Mesendoderm (in vitro differentiated cells): ENCODE measurements around the gene DAGLA.

Source experiments
- DNase-seq: peaks from one replicate; pipeline ENCODE4 v3.0.0; 2013
- H2AK5ac ChIP-seq: 2 replicates; pipeline ENCODE4 v1.6.1; 2013; ENCODE audit warnings: low read length, inconsistent platforms
- H2BK120ac ChIP-seq: 2 replicates; pipeline ENCODE4 v1.6.1; 2013; ENCODE audit warnings: low read depth, mild to moderate bottlenecking, low read length, moderate library complexity, mixed read lengths
- H2BK15ac ChIP-seq: replicated peaks from 2 replicates; pipeline ENCODE4 v1.6.1; 2013; ENCODE audit warnings: low read depth, mild to moderate bottlenecking, moderate library complexity
- H2BK5ac ChIP-seq: 2 replicates; pipeline ENCODE4 v1.6.1; 2013; ENCODE audit warnings: low read length, inconsistent platforms
- H3K18ac ChIP-seq: 2 replicates; pipeline ENCODE4 v1.6.1; 2013; ENCODE audit warnings: mild to moderate bottlenecking, low read length, mixed read lengths
- H3K23ac ChIP-seq: one replicate; pipeline ENCODE4 v1.6.1; 2013; ENCODE audit warnings: low read length
- H3K27ac ChIP-seq: 2 replicates; pipeline ENCODE4 v1.5.1; 2013; ENCODE audit warnings: low read depth, mild to moderate bottlenecking, inconsistent platforms, low read length, moderate library complexity
- H3K27me3 ChIP-seq: 2 replicates; pipeline ENCODE4 v1.6.1; 2013; ENCODE audit warnings: low read length, control low read depth, mild to moderate bottlenecking, inconsistent platforms; ENCODE audit not compliant: insufficient read depth, poor library complexity
- H3K36me3 ChIP-seq: 2 replicates; pipeline ENCODE4 v1.6.1; 2013; ENCODE audit warnings: low read length, inconsistent platforms; ENCODE audit not compliant: control insufficient read depth, insufficient read depth
- H3K4ac ChIP-seq: one replicate; pipeline ENCODE4 v1.6.1; 2013; ENCODE audit warnings: low read depth, mild to moderate bottlenecking, low read length, moderate library complexity
- H3K4me1 ChIP-seq: 2 replicates; pipeline ENCODE4 v1.6.1; 2013; ENCODE audit warnings: low read depth, low read length, inconsistent platforms; ENCODE audit not compliant: control insufficient read depth
- H3K4me2 ChIP-seq: 2 replicates; pipeline ENCODE4 v1.6.1; 2013; ENCODE audit warnings: low read length
- H3K4me3 ChIP-seq: 2 replicates; pipeline ENCODE4 v1.5.1; 2013; ENCODE audit warnings: mild to moderate bottlenecking, low read length
- H3K56ac ChIP-seq: one replicate; pipeline ENCODE4 v1.6.1; 2013; ENCODE audit warnings: low read length
- H3K79me1 ChIP-seq: 2 replicates; pipeline ENCODE4 v1.6.1; 2013; ENCODE audit warnings: low read length, inconsistent platforms
- H3K79me2 ChIP-seq: 2 replicates; pipeline ENCODE4 v1.6.1; 2013; ENCODE audit warnings: mild to moderate bottlenecking, low read length; ENCODE audit not compliant: control insufficient read depth, insufficient read depth
- H3K9ac ChIP-seq: 2 replicates; pipeline ENCODE4 v1.6.1; 2013; ENCODE audit warnings: low read length, inconsistent platforms
- H4K5ac ChIP-seq: one replicate; pipeline ENCODE4 v1.6.1; 2013; ENCODE audit warnings: low read length
- H4K8ac ChIP-seq: one replicate; pipeline ENCODE4 v1.6.1; 2013; ENCODE audit warnings: low read depth, mild to moderate bottlenecking, control low read depth, low read length, moderate library complexity
- WGBS: extraction: QIAGEN DNeasy Blood & Tissue Kit; methylation state at CpG from one replicate; pipeline ENCODE4 v1.1.7; 2013; ENCODE audit warnings: low lambda C conversion rate, missing lambda C conversion rate; ENCODE audit not compliant: insufficient coverage; ENCODE audit errors: extremely low coverage; 5-methylcytosine and 5-hydroxymethylcytosine counted together

The DAGLA gene

GRCh38 chr11:61771985-61772455 lies 91.8 kb downstream of the DAGLA start:
- H3K79me2 ChIP-seq, result no peaks in the 10 kb centered on the region
- H2BK120ac ChIP-seq, result no peak overlapping the region
- peak; percentile 83 for DNase-seq
- H2BK5ac ChIP-seq, result no peak overlapping the region
- peak overlapping the region; percentile 20 for H3K9ac ChIP-seq
- no peak overlapping the region for H4K5ac ChIP-seq
- H3K27me3 ChIP-seq, result no peaks in the 10 kb centered on the region
- no peak overlapping the region for H2AK5ac ChIP-seq
- no peaks in the 10 kb centered on the region for H3K79me1 ChIP-seq
- no peak overlapping the region for H3K4ac ChIP-seq
- H3K36me3 ChIP-seq, result no peaks in the 10 kb centered on the region
- no CpG with 5 or more reads among the region's 7 CpGs for WGBS
- H3K4me1 ChIP-seq, result no peaks in the 10 kb centered on the region
- no peak overlapping the region for H2BK15ac ChIP-seq
- no peak overlapping the region for H3K18ac ChIP-seq
- H3K23ac ChIP-seq, result peak overlapping the region; percentile 15
- H3K56ac ChIP-seq, result peak overlapping the region; percentile 65
- H3K27ac ChIP-seq, result no peak overlapping the region
- H4K8ac ChIP-seq, result no peak overlapping the region
- H3K4me2 ChIP-seq, result no peak overlapping the region
- H3K4me3 ChIP-seq, result no peak overlapping the region

- Histone ChIP-seq H3K18ac (no peak overlapping the region), H3K9ac (no peak overlapping the region), H2BK120ac (no peak overlapping the region), H3K4ac (no peak overlapping the region), H2BK5ac (no peak overlapping the region), H3K56ac (no peak overlapping the region), H3K79me1 (no peaks in the 10 kb centered on the region), H3K4me2 (no peak overlapping the region), H2AK5ac (no peak overlapping the region), H3K79me2 (no peaks in the 10 kb centered on the region), H2BK15ac (no peak overlapping the region), H4K5ac (no peak overlapping the region), H3K27me3 (no peaks in the 10 kb centered on the region), H3K4me3 (no peak overlapping the region), H3K23ac (no peak overlapping the region), H3K27ac (no peak overlapping the region), H4K8ac (no peak overlapping the region), H3K4me1 (no peaks in the 10 kb centered on the region), H3K36me3 (no peaks in the 10 kb centered on the region)
- no peak for DNase-seq
- WGBS, result no CpG with 5 or more reads among the region's 10 CpGs
Observed at GRCh38 chr11:61773356-61773755, 93.2 kb downstream of the DAGLA start.

GRCh38 chr11:61773809-61774208 lies 93.6 kb downstream of the DAGLA start:
- no peak overlapping the region for H3K56ac ChIP-seq
- no peak overlapping the region for H3K9ac ChIP-seq
- H3K79me2 ChIP-seq, result no peaks in the 10 kb centered on the region
- no peak for DNase-seq
- no peaks in the 10 kb centered on the region for H3K79me1 ChIP-seq
- H3K23ac ChIP-seq, result no peak overlapping the region
- no peak overlapping the region for H3K4me3 ChIP-seq
- H3K4me2 ChIP-seq, result no peak overlapping the region
- H4K8ac ChIP-seq, result no peak overlapping the region
- H4K5ac ChIP-seq, result no peak overlapping the region
- no CpG with 5 or more reads among the region's 18 CpGs for WGBS
- no peak overlapping the region for H2BK5ac ChIP-seq
- no peaks in the 10 kb centered on the region for H3K36me3 ChIP-seq
- H3K27me3 ChIP-seq, result no peaks in the 10 kb centered on the region
- H3K4ac ChIP-seq, result no peak overlapping the region
- no peak overlapping the region for H3K27ac ChIP-seq
- H3K18ac ChIP-seq, result no peak overlapping the region
- H3K4me1 ChIP-seq, result no peaks in the 10 kb centered on the region
- no peak overlapping the region for H2BK15ac ChIP-seq
- H2AK5ac ChIP-seq, result no peak overlapping the region
- H2BK120ac ChIP-seq, result no peak overlapping the region

- Histone ChIP-seq H4K8ac (no peak overlapping the region), H2BK120ac (no peak overlapping the region), H3K4ac (no peak overlapping the region), H3K56ac (peak overlapping the region; percentile 60), H3K27ac (no peak overlapping the region), H2BK15ac (no peak overlapping the region), H3K79me2 (no peaks in the 10 kb centered on the region), H3K18ac (no peak overlapping the region), H3K36me3 (no peaks in the 10 kb centered on the region), H3K27me3 (no peaks in the 10 kb centered on the region), H3K4me1 (no peaks in the 10 kb centered on the region), H2AK5ac (no peak overlapping the region), H3K4me2 (no peak overlapping the region), H3K4me3 (no peak overlapping the region), H3K9ac (no peak overlapping the region), H3K23ac (no peak overlapping the region), H2BK5ac (no peak overlapping the region), H3K79me1 (no peaks in the 10 kb centered on the region), H4K5ac (no peak overlapping the region)
- WGBS, result no CpG with 5 or more reads among the region's 12 CpGs
- DNase-seq, result no peak
Observed at GRCh38 chr11:61774411-61774810, 94.2 kb downstream of the DAGLA start.

GRCh38 chr11:61775106-61775505 lies 94.9 kb downstream of the DAGLA start:
- H3K79me1 ChIP-seq, result no peaks in the 10 kb centered on the region
- H2BK15ac ChIP-seq, result no peak overlapping the region
- H3K79me2 ChIP-seq, result no peaks in the 10 kb centered on the region
- H3K4me1 ChIP-seq, result no peaks in the 10 kb centered on the region
- no peak overlapping the region for H4K5ac ChIP-seq
- no peaks in the 10 kb centered on the region for H3K27me3 ChIP-seq
- no CpG with 5 or more reads among the region's 6 CpGs for WGBS
- H3K4me3 ChIP-seq, result no peak overlapping the region
- no peak overlapping the region for H3K18ac ChIP-seq
- no peak overlapping the region for H3K4me2 ChIP-seq
- H3K36me3 ChIP-seq, result no peaks in the 10 kb centered on the region
- H3K56ac ChIP-seq, result no peak overlapping the region
- H3K4ac ChIP-seq, result no peak overlapping the region
- H3K23ac ChIP-seq, result no peak overlapping the region
- no peak overlapping the region for H4K8ac ChIP-seq
- no peak overlapping the region for H2BK120ac ChIP-seq
- H2AK5ac ChIP-seq, result no peak overlapping the region
- DNase-seq, result no peak
- H3K9ac ChIP-seq, result no peak overlapping the region
- H3K27ac ChIP-seq, result no peak overlapping the region
- H2BK5ac ChIP-seq, result no peak overlapping the region
